CD4-positive, alpha-beta T cell (primary cell): ENCODE measurements around the gene SUGP1. TPM values are rescaled to one million over a fixed set of nuclear protein-coding genes. Genes with fewer than 3 reads are reported as not detected.

Experiments
- ATAC-seq: fragments of 200-7000 bp; cut with Tn5 transposase; one replicate; pipeline ENCODE4 v1.10.0; 2022; ENCODE audit warnings: mild to moderate bottlenecking; ENCODE audit not compliant: poor library complexity
- CTCF ChIA-PET: fragments of 350-600 bp; sonication (Branson Sonifier 250); formaldehyde crosslinking; loops from one replicate; lab custom pipeline; 2021; ENCODE audit warnings: antibody characterized with exemption, inconsistent platforms; lab: Charles Lee
- POLR2A ChIA-PET: fragments of 350-600 bp; sonication (Branson Sonifier 250); formaldehyde crosslinking; loops from one replicate; lab custom pipeline; 2021; ENCODE audit warnings: antibody characterized with exemption, inconsistent platforms; lab: Charles Lee
- DNase-seq, 14 experiments: peaks; one replicate each; pipeline ENCODE4 v3.0.0-alpha.2; 2013 to 2020; ENCODE audit warnings: mixed read lengths in 2 of 14
- H3K27ac ChIP-seq, 2 donors: one replicate each; pipeline versions ENCODE4 v1.5.1 to v1.7.0; 2013; ENCODE audit warnings: low read length in 2 of 2, low read depth in 1 of 2, mild to moderate bottlenecking in 1 of 2
- H3K27me3 ChIP-seq, 2 experiments: 1 replicate in 1 of 2; 2 replicates in 1 of 2; pipeline versions ENCODE4 v1.6.1 to v1.7.0; 2013; ENCODE audit warnings: low read length in 2 of 2, control low read depth in 1 of 2, mild to moderate bottlenecking in 1 of 2, moderate library complexity in 1 of 2; ENCODE audit not compliant: insufficient read depth in 2 of 2, control insufficient read depth in 1 of 2
- H3K36me3 ChIP-seq: one replicate; pipeline ENCODE4 v1.6.1; 2013; ENCODE audit warnings: low read length, control low read depth; ENCODE audit not compliant: insufficient read depth
- H3K4me1 ChIP-seq: one replicate; pipeline ENCODE4 v1.6.1; 2013; ENCODE audit warnings: low read length, control low read depth; ENCODE audit not compliant: insufficient read depth
- H3K4me3 ChIP-seq: one replicate; pipeline ENCODE4 v1.5.1; 2013; ENCODE audit warnings: mild to moderate bottlenecking, low read length, moderate library complexity
- H3K9me3 ChIP-seq, 2 experiments: 1 replicate in 1 of 2; 2 replicates in 1 of 2; pipeline versions ENCODE4 v1.6.1 to v1.7.0; 2013; ENCODE audit warnings: low read length in 2 of 2, mild to moderate bottlenecking in 2 of 2, control low read depth in 1 of 2, moderate library complexity in 1 of 2; ENCODE audit not compliant: control insufficient read depth in 1 of 2, insufficient read depth in 1 of 2
- H3K27ac Mint-ChIP-seq: one replicate; pipeline ENCODE4 v1.8.0; 2020; ENCODE audit warnings: mixed read lengths
- H3K27me3 Mint-ChIP-seq: one replicate; pipeline ENCODE4 v1.8.0; 2021; ENCODE audit warnings: mixed read lengths
- H3K36me3 Mint-ChIP-seq: one replicate; pipeline ENCODE4 v1.8.0; 2021; ENCODE audit warnings: low read depth, mixed read lengths
- H3K4me1 Mint-ChIP-seq: one replicate; pipeline ENCODE4 v1.8.0; 2021; ENCODE audit warnings: low read depth, mixed read lengths
- H3K4me3 Mint-ChIP-seq: one replicate; pipeline ENCODE4 v1.8.0; 2020; ENCODE audit warnings: mild to moderate bottlenecking, mixed read lengths
- H3K9me3 Mint-ChIP-seq: one replicate; pipeline ENCODE4 v1.8.0; 2020; ENCODE audit warnings: mixed read lengths
- CTCF ChIP-seq: fragments of 200-600 bp; IDR thresholded peaks from one replicate; pipeline ENCODE4 v1.8.0; 2022; ENCODE audit warnings: antibody characterized with exemption, mild to moderate bottlenecking
- intact Hi-C, 2 experiments: fragments of 100-400 bp; cut with DNase I in 1 of 2; cut with micrococcal nuclease in 1 of 2; formaldehyde crosslinking; loops; one replicate each; pipeline versions ENCODE4 v1.15.1 to v1.9.0; 2023 to 2025; cut with DNase I, micrococcal nuclease
- total RNA-seq, 174 experiments: library from RNA in 2 of 174; stranded (reverse) in 2 of 174; gene quantifications; one replicate each; pipeline ENCODE4 v1.2.3 and lab custom pipeline; 2021 to 2026

SUGP1 gene
- total RNA-seq, 2 experiments from 2014 or later: 49.7 to 56.0 TPM

GRCh38 chr19:19321141-19321577 is 850 bp upstream of the SUGP1 start:
- Mint-ChIP-seq H3K27me3 (no peaks in the 10 kb centered on the region), H3K36me3 (peaks cover 48% of the 10 kb centered on the region), H3K4me3 (peak overlapping the region; percentile 100), H3K9me3 (no peaks in the 10 kb centered on the region), H3K4me1 (peaks cover 48% of the 10 kb centered on the region), H3K27ac (peak overlapping the region; percentile 99)
- ChIA-PET POLR2A (interaction anchor here (1.4 to 1.7 kb wide), 3 partner anchors 12 to 64 kb away, joined by 4 to 9 read pairs (median 7); no protein-coding TSS in a partner anchor), CTCF (interaction anchor here (1.1 kb wide), 1 partner anchor 169 kb away, joined by 3 read pairs; no protein-coding TSS in a partner anchor)
- H3K4me1 ChIP-seq: peaks cover 60% of the 10 kb centered on the region
- ATAC-seq: no peak
- H3K9me3 ChIP-seq: no peaks in the 10 kb centered on the region
- intact Hi-C loops: loop anchor here in 1 of 2 experiments (2.0 to 10.0 kb wide), 7 partner anchors 86 to 454 kb away; partner anchors contain the start of genes ARMC6, ATP13A1, BORCS8 and COPE
- no peak for TF ChIP-seq CTCF
- H3K27ac ChIP-seq: peak overlapping the region; percentile 92 to 95
- peak in 3 of 14 experiments; percentile 15 to 44 (median 15) for DNase-seq
- H3K27me3 ChIP-seq: no peaks in the 10 kb centered on the region
- H3K36me3 ChIP-seq: peaks cover 24% of the 10 kb centered on the region
- peak overlapping the region; percentile 71 for H3K4me3 ChIP-seq

GRCh38 chr19:19319732-19320360 is 463 bp downstream of the SUGP1 start:
- peak overlapping the region; percentile 71 for H3K4me3 ChIP-seq

GRCh38 chr19:19316082-19316481 is 4.2 kb downstream of the SUGP1 start:
- ATAC-seq (no peak), DNase-seq (no peak)
- H3K4me1 Mint-ChIP-seq: peaks cover 26% of the 10 kb centered on the region
- POLR2A ChIA-PET: interaction anchor here (1.4 kb wide), 1 partner anchor 124 kb away, joined by 5 read pairs; the partner anchor contains the start of gene BORCS8
- no peak for TF ChIP-seq CTCF
- H3K4me3 Mint-ChIP-seq: no peak overlapping the region
- peaks cover 38% of the 10 kb centered on the region for H3K36me3 ChIP-seq
- H3K36me3 Mint-ChIP-seq: peaks cover 51% of the 10 kb centered on the region
- peaks cover 23% of the 10 kb centered on the region for H3K4me1 ChIP-seq
- no peak overlapping the region for H3K27ac ChIP-seq
- H3K9me3 Mint-ChIP-seq: no peaks in the 10 kb centered on the region
- intact Hi-C loops: loop anchor here in 1 of 2 experiments (5.0 kb wide), 1 partner anchor 174 kb away; no protein-coding TSS in a partner anchor
- H3K4me3 ChIP-seq: no peak overlapping the region
- H3K27me3 ChIP-seq: no peaks in the 10 kb centered on the region
- H3K9me3 ChIP-seq: no peaks in the 10 kb centered on the region
- CTCF ChIA-PET: no interaction called here
- H3K27ac Mint-ChIP-seq: no peak overlapping the region
- no peaks in the 10 kb centered on the region for H3K27me3 Mint-ChIP-seq

More at GRCh38 chr19:19319732-19320360, 463 bp downstream of the SUGP1 start:
- peak in 1 of 14 experiments; percentile 22 for DNase-seq
- Mint-ChIP-seq H3K36me3 (peaks cover 51% of the 10 kb centered on the region), H3K27me3 (no peaks in the 10 kb centered on the region), H3K4me1 (peaks cover 44% of the 10 kb centered on the region), H3K27ac (peak overlapping the region; percentile 99), H3K9me3 (no peaks in the 10 kb centered on the region), H3K4me3 (peak overlapping the region; percentile 100)
- Histone ChIP-seq H3K27me3 (no peaks in the 10 kb centered on the region), H3K4me1 (peaks cover 57% of the 10 kb centered on the region), H3K36me3 (peaks cover 27% of the 10 kb centered on the region), H3K9me3 (no peaks in the 10 kb centered on the region), H3K27ac (peak overlapping the region; percentile 92 to 95)
- ChIA-PET POLR2A (no interaction called here), CTCF (no interaction called here)
- no peak for TF ChIP-seq CTCF
- ATAC-seq: no peak
- intact Hi-C loops: loop anchor here (1.0 to 10.0 kb wide), 9 partner anchors 87 to 455 kb away; partner anchors contain the start of genes BORCS8 (in 2 of the 2), RFXANK (in 2 of the 2), ARMC6 (in 1 of the 2) and ATP13A1 (in 1 of the 2)
